Measurements from ENCODE around the gene KCNIP4.

The KCNIP4 gene

GRCh38 chr4:21949073-21949457 is 493 bp upstream of the KCNIP4 start:
- Mint-ChIP-seq H3K9me3 (no peaks in the 10 kb centered on the region), H3K4me3 (peak overlapping the region; percentile 56), H3K4me1 (peaks cover 8% of the 10 kb centered on the region), H3K27me3 (ENCODE audit: low read depth, poor library complexity) (peaks cover 77% of the 10 kb centered on the region), H3K27ac (no peak overlapping the region), H3K36me3 (ENCODE audit: low read depth) (no peaks in the 10 kb centered on the region)
- no peak for TF ChIP-seq CTCF (IDR thresholded peaks at IDR 0.05)
- DNase-seq, result no peak

DNA sequence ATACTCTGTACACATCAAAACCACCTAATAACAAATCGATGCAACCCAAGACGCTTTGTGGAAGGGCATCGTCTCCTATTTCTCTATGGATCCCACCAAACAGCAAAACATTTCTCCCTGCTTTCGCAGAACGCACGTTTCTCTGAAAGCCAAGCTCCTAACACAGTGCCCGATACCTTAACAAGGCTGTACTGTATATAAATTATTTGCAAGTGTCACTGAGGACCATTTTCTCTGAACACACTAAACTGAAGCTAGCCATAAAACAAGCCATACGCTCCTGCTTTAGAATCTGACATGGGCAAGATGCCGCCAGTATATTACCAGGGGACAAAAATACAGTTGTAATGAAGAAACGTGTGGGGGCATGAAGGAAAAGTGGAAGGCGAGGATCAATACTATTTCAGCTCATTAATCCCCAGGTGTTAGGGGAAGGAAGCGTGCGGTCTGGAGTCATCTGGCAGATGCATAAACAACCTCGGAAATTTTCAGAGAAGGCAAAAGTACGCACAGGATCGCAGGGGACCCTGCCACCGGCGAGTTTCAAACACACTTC is 703 bp downstream of the KCNIP4 start:
- Mint-ChIP-seq H3K27ac (no peak overlapping the region), H3K27me3 (ENCODE audit: low read depth, poor library complexity) (peaks cover 72% of the 10 kb centered on the region)

DNA sequence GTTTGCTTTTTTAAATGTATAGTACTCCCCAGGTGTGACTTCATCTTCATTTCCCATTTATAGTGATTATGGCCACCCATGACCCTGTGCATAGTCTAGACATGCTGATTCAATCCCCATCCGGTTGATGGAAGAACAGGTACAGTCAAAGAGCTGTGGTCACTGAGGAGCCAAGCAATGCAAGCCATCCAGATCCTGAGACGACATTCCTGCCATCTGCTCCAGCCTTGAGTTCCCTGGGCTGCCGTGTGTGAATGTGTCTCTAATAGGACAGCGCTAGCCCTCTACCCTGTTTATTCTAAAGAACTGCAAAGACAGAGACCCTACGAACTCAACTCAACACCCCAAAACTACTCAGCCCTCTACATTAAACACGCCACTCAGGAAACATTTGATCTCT is 1.7 kb downstream of the KCNIP4 start:
- no peak for DNase-seq
- H3K36me3 Mint-ChIP-seq (ENCODE audit: low read depth), result no peaks in the 10 kb centered on the region
- peaks cover 70% of the 10 kb centered on the region for H3K27me3 Mint-ChIP-seq (ENCODE audit: low read depth, poor library complexity)
- H3K27ac Mint-ChIP-seq, result no peak overlapping the region
- H3K9me3 Mint-ChIP-seq, result no peaks in the 10 kb centered on the region
- no peak overlapping the region for H3K4me3 Mint-ChIP-seq
- peaks cover 8% of the 10 kb centered on the region for H3K4me1 Mint-ChIP-seq
- TF ChIP-seq CTCF (IDR thresholded peaks at IDR 0.05), result no peak

More for the DNA sequence above, 703 bp downstream of the KCNIP4 start:
- DNase-seq, result no peak
- TF ChIP-seq CTCF (IDR thresholded peaks at IDR 0.05), result no peak
- Mint-ChIP-seq H3K36me3 (ENCODE audit: low read depth) (no peaks in the 10 kb centered on the region), H3K4me1 (peaks cover 8% of the 10 kb centered on the region), H3K9me3 (no peaks in the 10 kb centered on the region), H3K4me3 (peak overlapping the region; percentile 83)

DNA sequence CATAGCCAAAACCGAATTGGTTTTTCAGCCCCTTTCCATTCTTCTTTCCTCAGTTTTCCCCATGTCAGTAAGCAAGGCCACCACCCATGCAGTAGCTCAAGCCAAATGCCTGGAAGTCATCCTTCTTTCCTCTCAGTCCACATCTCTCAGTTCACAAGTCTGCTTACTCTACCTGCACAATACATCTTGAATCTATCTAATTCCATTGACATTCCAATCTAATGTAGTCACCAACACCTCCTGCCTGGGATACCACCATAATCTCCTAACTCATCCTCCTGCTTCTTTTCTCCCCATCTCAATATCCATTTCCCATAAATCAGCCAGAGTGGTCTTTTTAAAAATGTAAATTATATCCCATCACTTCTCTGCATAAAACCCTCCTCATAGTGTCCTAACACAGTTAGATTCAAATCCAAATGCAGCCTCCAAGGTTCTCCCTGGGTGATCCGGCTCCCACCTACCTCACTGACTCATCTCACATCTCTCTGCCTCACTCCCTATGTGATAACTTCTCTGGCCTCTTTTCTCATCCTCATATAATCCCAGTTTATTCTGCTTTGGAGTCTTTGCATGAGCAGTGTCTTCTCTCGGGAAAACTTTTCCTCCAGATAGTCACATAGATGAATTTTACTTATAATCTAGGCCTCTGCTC is 26.9 kb downstream of the KCNIP4 start:
- no peak for TF ChIP-seq CTCF (IDR thresholded peaks at IDR 0.05)
- Mint-ChIP-seq H3K27ac (no peak overlapping the region), H3K36me3 (ENCODE audit: low read depth) (no peaks in the 10 kb centered on the region), H3K9me3 (no peaks in the 10 kb centered on the region), H3K4me1 (no peaks in the 10 kb centered on the region), H3K4me3 (no peak overlapping the region), H3K27me3 (ENCODE audit: low read depth, poor library complexity) (no peaks in the 10 kb centered on the region)
- DNase-seq, result no peak

- Mint-ChIP-seq H3K27me3 (ENCODE audit: low read depth, poor library complexity) (peaks cover 8% of the 10 kb centered on the region), H3K9me3 (no peaks in the 10 kb centered on the region), H3K36me3 (ENCODE audit: low read depth) (no peaks in the 10 kb centered on the region), H3K4me1 (no peaks in the 10 kb centered on the region), H3K27ac (no peak overlapping the region), H3K4me3 (no peak overlapping the region)
- DNase-seq, result no peak
- TF ChIP-seq CTCF (IDR thresholded peaks at IDR 0.05), result no peak
These were observed 32.8 kb downstream of the KCNIP4 start for GRCh38 chr4:21915761-21916160.

DNA sequence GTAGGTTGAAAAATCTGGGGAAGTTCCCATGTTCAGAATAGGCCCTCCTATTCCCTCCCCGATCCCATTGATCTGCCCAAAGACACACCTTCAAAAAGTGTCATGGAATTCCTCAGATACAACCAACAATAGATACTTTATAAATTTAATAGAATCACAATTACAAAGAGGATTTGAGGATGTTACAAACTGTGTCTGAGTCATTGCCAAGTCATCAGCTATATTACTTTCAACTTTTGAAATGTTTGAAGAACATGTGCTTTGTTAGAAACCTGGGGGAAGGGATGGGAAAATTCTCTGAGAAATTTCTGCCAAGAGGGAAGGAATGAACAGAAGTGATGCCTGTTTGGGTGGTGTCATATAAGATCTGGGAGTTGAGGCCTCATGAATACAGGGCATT is 46.7 kb downstream of the KCNIP4 start:
- no peak for TF ChIP-seq CTCF (IDR thresholded peaks at IDR 0.05)
- Mint-ChIP-seq H3K4me3 (no peak overlapping the region), H3K27ac (no peak overlapping the region), H3K36me3 (ENCODE audit: low read depth) (no peaks in the 10 kb centered on the region), H3K9me3 (peaks cover 14% of the 10 kb centered on the region), H3K27me3 (ENCODE audit: low read depth, poor library complexity) (no peaks in the 10 kb centered on the region), H3K4me1 (no peaks in the 10 kb centered on the region)
- no peak for DNase-seq

All from nephron progenitor cell (in vitro differentiated cells).